CD4-positive, alpha-beta T cell treated with Interleukin-17A for 1 hour (primary cell): Measurements from ENCODE around the gene PI4K2B.
A peak's percentile ranks its signal among the peaks of the same experiment; 100 is the strongest.
"Not testable (repeated sequence)": the region's sequence is repeated elsewhere in the genome, so short reads cannot be mapped to it uniquely, and the experiment has no call there.

Source experiments
- DNase-seq: peaks from one replicate; pipeline ENCODE4 v3.0.0-alpha.2; 2020

The PI4K2B gene

GRCh38 chr4:25308306-25308705, 74.5 kb downstream of the PI4K2B start:
- DNase-seq = no peak

DNA sequence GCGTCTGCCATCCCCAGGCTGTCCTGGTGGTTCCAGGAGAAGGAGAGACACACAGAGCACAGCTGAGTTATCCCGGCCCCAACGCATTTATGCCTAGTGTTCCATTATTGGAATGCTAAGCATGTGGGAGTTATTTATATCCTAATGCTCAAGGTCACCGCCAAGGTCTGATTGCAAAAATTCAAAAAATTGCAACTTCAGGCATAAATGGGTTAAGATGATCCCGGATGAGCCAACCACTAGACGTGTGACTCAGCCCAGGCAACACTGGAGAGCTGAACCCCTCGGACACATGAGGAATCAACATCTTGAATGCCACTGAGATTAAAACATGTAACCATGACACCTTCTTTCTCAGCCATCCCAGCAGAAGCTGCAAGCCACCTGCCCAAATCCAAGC, 74.9 kb downstream of the PI4K2B start:
- no peak for DNase-seq

GRCh38 chr4:25310066-25310802, 76.4 kb downstream of the PI4K2B start:
- DNase-seq = no peak

DNA sequence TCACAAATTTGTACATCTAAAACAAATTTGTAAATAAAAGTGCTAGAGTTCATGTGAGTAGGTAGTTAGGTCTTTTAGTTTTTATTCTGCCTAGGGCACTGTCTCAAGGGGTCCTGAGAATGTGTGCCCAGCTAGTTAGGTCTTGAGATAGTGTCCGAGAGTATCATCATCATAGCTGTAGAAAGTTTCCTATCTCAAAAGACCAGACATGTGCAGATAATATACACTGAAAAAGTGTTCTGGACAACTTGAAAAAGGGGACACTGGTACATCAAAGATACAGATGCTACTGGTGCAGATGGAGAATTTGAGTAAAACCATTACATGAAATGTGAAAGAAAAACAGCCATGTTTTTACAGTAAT, 77.0 kb downstream of the PI4K2B start:
- DNase-seq = no peak

GRCh38 chr4:25312496-25313200, 78.8 kb downstream of the PI4K2B start, which contains the start of gene ZCCHC4:
Gene ZCCHC4 (plus strand): TSS chr4:25312774. CDS start chr4:25312810, 36 bp downstream.
- peak; percentile 90 for DNase-seq

DNA sequence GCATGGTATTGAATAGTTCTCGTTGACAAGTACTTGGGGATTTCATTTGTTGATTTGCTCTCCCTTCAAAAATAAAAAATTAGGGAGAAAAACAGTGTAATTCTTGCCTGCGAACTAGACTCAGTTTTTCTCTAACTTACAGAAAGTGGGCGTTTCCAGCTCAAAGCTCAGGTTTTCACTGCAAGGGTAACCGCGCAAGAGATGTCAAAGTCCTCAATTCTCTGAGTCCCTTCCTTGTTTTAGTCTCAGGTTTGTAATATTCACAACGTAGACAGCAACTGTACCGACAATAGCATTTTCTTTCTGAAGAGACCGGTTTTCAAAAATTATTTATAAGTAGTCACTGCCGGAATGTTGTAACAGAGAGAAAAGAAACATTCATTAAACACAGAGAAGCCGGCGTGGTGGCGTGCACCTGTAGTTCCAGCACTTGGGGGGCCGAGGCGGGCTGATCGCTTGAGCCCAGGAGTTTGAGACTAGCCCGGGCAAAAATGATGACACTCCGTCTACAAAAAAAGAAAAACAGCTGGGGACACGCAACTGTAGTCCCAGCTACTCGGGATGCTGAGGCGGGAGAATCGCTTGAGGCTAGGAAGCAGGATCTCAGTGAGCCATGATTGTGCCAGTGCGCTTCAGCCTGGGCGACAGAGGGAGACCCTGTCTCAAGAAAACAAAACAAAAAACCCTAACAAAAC, 79.5 kb downstream of the PI4K2B start:
- no peak for DNase-seq

DNA sequence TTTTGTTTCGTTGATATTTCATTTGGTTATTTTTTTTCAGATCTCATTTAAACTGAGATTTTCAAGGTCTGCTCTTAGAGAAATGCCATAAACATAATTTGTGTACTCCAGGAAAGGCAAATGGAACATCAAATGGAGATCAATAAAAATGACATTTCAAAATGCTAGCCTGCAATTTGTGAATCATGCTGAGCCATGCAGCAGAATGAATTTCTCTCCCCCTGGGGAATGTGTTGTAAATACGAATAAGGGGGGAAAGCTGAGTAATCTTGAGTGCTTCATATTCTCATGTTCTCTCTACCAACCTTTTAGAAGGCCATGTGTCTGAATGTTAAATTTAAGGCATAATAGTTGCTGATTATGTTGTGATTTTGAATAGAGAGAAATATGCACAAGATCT, 86.5 kb downstream of the PI4K2B start:
- DNase-seq = no peak

DNA sequence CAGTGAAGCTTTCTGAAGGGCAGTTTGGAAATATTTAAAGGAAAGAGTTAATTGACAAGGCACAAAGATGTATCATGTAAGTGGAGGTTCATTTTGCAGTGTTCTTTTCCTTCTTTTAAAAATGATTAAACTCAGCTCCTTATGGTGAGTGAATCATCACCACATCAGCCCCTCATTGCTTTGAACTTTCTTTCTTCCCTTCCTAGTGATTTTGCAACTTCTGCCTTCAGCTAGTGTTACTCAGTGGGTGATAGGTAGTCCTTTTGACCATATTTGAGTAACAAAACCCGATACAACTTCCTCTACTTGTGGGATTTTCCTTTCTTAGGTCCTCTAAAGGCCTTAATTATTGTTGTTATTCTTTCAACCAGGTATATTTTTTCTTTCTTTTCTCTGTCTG, 86.9 kb downstream of the PI4K2B start:
- no peak for DNase-seq

GRCh38 chr4:25321703-25322102, 87.9 kb downstream of the PI4K2B start:
- DNase-seq = no peak

DNA sequence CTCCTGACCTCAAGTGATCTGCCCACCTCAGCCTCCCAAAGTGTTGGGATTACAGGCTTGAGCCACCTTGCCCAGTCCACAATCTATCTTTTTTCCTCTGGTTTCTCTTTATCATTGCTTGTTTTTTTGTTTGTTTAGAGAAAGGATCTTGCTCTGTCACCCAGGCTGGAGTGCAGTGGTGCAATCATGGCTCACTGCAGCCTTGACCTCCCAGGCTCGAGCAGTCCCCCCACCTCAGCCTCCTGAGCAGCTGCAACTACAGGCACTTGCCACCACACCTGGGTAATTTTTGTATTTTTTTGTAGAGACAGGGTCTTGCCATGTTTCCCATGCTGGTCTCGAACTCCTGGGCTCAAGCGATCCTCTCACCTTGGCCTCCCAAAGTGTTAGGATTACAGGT, 94.6 kb downstream of the PI4K2B start:
- not testable (repeated sequence) for DNase-seq
